MCF 10A (cell line): ENCODE measurements around the gene HIVEP2. TPM values are rescaled to one million over a fixed set of nuclear protein-coding genes. Genes with fewer than 3 reads are reported as not detected.
A peak's percentile ranks its signal among the peaks of the same experiment; 100 is the strongest.

Source experiments
- BruUV-seq: library from RNA; stranded (reverse); fragments of 400-500 nt; replicated peaks from 2 replicates; lab custom pipeline; 2021; lab: Mats Ljungman, UMichigan
- CTCF ChIA-PET: fragments of 300-600 bp; sonication (Branson Sonifier 250); formaldehyde crosslinking; extraction: SDS; loops from one replicate; lab custom pipeline; 2021; ENCODE audit warnings: antibody characterized with exemption, inconsistent platforms; lab: Yijun Ruan, JAX
- POLR2A ChIA-PET: fragments of 300-600, 350-650 bp; sonication (Branson Sonifier 250); formaldehyde crosslinking; extraction: SDS; loops from one replicate; lab custom pipeline; 2020; ENCODE audit warnings: antibody characterized with exemption, inconsistent platforms; lab: Yijun Ruan, JAX
- DNase-seq: peaks from one replicate; pipeline ENCODE4 v3.0.0-alpha.2; 2018; ENCODE audit not compliant: unreplicated experiment
- H3K27ac Mint-ChIP-seq: one replicate; pipeline ENCODE4 v1.8.0; 2022; ENCODE audit warnings: mild to moderate bottlenecking, low read depth, mixed read lengths; ENCODE audit not compliant: unreplicated experiment
- H3K27me3 Mint-ChIP-seq: one replicate; pipeline ENCODE4 v1.8.0; 2022; ENCODE audit warnings: mixed read lengths; ENCODE audit not compliant: insufficient read depth, unreplicated experiment
- H3K36me3 Mint-ChIP-seq: one replicate; pipeline ENCODE4 v1.8.0; 2022; ENCODE audit warnings: mild to moderate bottlenecking, moderate library complexity, mixed read lengths; ENCODE audit not compliant: insufficient read depth, unreplicated experiment
- H3K4me1 Mint-ChIP-seq: one replicate; pipeline ENCODE4 v1.8.0; 2022; ENCODE audit warnings: mixed read lengths; ENCODE audit not compliant: insufficient read depth, unreplicated experiment
- H3K4me3 Mint-ChIP-seq: one replicate; pipeline ENCODE4 v1.8.0; 2022; ENCODE audit warnings: mild to moderate bottlenecking, moderate library complexity, mixed read lengths; ENCODE audit not compliant: unreplicated experiment
- H3K9me3 Mint-ChIP-seq: one replicate; pipeline ENCODE4 v1.8.0; 2022; ENCODE audit warnings: mixed read lengths; ENCODE audit not compliant: unreplicated experiment
- CTCF ChIP-seq: fragments of 200-600 bp; IDR thresholded peaks from one replicate; pipeline ENCODE4 v1.8.0; 2022; ENCODE audit warnings: antibody characterized with exemption, mild to moderate bottlenecking; ENCODE audit not compliant: unreplicated experiment
- intact Hi-C: fragments of 100-400 bp; cut with micrococcal nuclease; formaldehyde crosslinking; loops from 2 replicates; pipeline ENCODE4 v1.14.1; 2022
- total RNA-seq: library from RNA; stranded (reverse); gene quantifications from 2 replicates; pipeline ENCODE4 v1.2.3, GENCODE V29; 2022

Gene HIVEP2
- total RNA-seq, 1 experiment from 2014 or later, result 23.6 TPM

- intact Hi-C loops, result no loop called here
- TF ChIP-seq CTCF, result no peak
- Mint-ChIP-seq H3K4me1 (peaks cover 43% of the 10 kb centered on the region), H3K27me3 (no peaks in the 10 kb centered on the region), H3K4me3 (no peak overlapping the region), H3K36me3 (peaks cover 13% of the 10 kb centered on the region), H3K9me3 (no peaks in the 10 kb centered on the region), H3K27ac (peak overlapping the region; percentile 81)
- ChIA-PET POLR2A (interaction anchor here (0.7 to 4.3 kb wide), 14 partner anchors 15 to 412 kb away, joined by 3 to 71 read pairs (median 4); partner anchors contain the start of gene HIVEP2), CTCF (interaction anchor here (0.6 to 1.3 kb wide), 4 partner anchors 100 to 249 kb away, joined by 3 to 5 read pairs (median 4); no protein-coding TSS in a partner anchor)
- BruUV-seq, result no TSS peak
- peak; percentile 65 for DNase-seq
These were observed 19.3 kb downstream of the HIVEP2 start for GRCh38 chr6:142925575-142926110.

GRCh38 chr6:142918339-142919042 is 26.5 kb downstream of the HIVEP2 start:
- H3K9me3 Mint-ChIP-seq, result no peaks in the 10 kb centered on the region
- TF ChIP-seq CTCF, result no peak
- intact Hi-C loops, result no loop called here
- peaks cover 36% of the 10 kb centered on the region for H3K4me1 Mint-ChIP-seq
- peaks cover 23% of the 10 kb centered on the region for H3K36me3 Mint-ChIP-seq
- no peak overlapping the region for H3K4me3 Mint-ChIP-seq
- ChIA-PET CTCF (interaction anchor here (0.7 kb wide), 1 partner anchor 225 kb away, joined by 3 read pairs; no protein-coding TSS in a partner anchor), POLR2A (interaction anchor here (0.5 kb wide), 1 partner anchor 482 kb away, joined by 3 read pairs; no protein-coding TSS in a partner anchor)
- peak overlapping the region; percentile 11 for H3K27ac Mint-ChIP-seq
- BruUV-seq, result no TSS peak
- no peaks in the 10 kb centered on the region for H3K27me3 Mint-ChIP-seq
- no peak for DNase-seq

- BruUV-seq, result no TSS peak
- no peak for DNase-seq
- ChIA-PET POLR2A (interaction anchor here (0.6 to 1.7 kb wide), 5 partner anchors 11 to 1651 kb away, joined by 3 to 9 read pairs (median 3); no protein-coding TSS in a partner anchor), CTCF (interaction anchor here (0.6 to 1.2 kb wide), 2 partner anchors 11 to 1055 kb away, joined by 3 read pairs; no protein-coding TSS in a partner anchor)
- Mint-ChIP-seq H3K4me1 (peaks cover 33% of the 10 kb centered on the region), H3K27me3 (no peaks in the 10 kb centered on the region), H3K9me3 (no peaks in the 10 kb centered on the region), H3K36me3 (peaks cover 17% of the 10 kb centered on the region), H3K4me3 (no peak overlapping the region), H3K27ac (no peak overlapping the region)
- intact Hi-C loops, result no loop called here
- no peak for TF ChIP-seq CTCF
These were observed 28.1 kb downstream of the HIVEP2 start for GRCh38 chr6:142916881-142917280.
